ENCODE results near the gene MPV17L.
"Not testable (repeated sequence)": the region's sequence is repeated elsewhere in the genome, so short reads cannot be mapped to it uniquely, and the experiment has no call there.

Gene MPV17L

GRCh38 chr16:15453296-15453695 lies 57.7 kb downstream of the MPV17L start:
- not testable (repeated sequence) for DNase-seq

GRCh38 chr16:15454933-15455332 lies 59.4 kb downstream of the MPV17L start:
- DNase-seq = not testable (repeated sequence)

- no peak for DNase-seq
Measured at GRCh38 chr16:15457400-15457799, 61.8 kb downstream of the MPV17L start.

- no peak for DNase-seq
Measured at GRCh38 chr16:15457958-15458357, 62.4 kb downstream of the MPV17L start.

GRCh38 chr16:15459791-15460190 lies 64.2 kb downstream of the MPV17L start:
- no peak for DNase-seq

- no peak for DNase-seq
Measured at GRCh38 chr16:15460601-15461000, 65.0 kb downstream of the MPV17L start.

GRCh38 chr16:15461376-15461775 lies 65.8 kb downstream of the MPV17L start:
- DNase-seq = no peak
